SK-N-SH treated with all-trans-retinoic acid at 6 μM for 48 hours (cell line): ENCODE results near the gene SLC6A6.

Source experiments
- ATAC-seq: fragments of 200-7000 bp; cut with Tn5 transposase; 3 replicates; pipeline ENCODE4 v1.9.1; 2020; ENCODE audit warnings: mild to moderate bottlenecking, moderate library complexity
- BACH2 ChIP-seq: fragments of 250-450 bp; sonication (Bioruptor Pico); IDR thresholded peaks from 2 replicates; pipeline ENCODE4 v1.9.0; 2021; ENCODE audit warnings: mild to moderate bottlenecking, borderline replicate concordance
- CREB5 ChIP-seq: fragments of 250-450 bp; sonication (Bioruptor Pico); IDR thresholded peaks from 2 replicates; pipeline ENCODE4 v1.5.1; 2020; ENCODE audit warnings: low read depth, mild to moderate bottlenecking, moderate library complexity
- CSDC2 ChIP-seq: fragments of 250-450 bp; sonication (Bioruptor Pico); IDR thresholded peaks from 2 replicates; pipeline ENCODE4 v1.5.0; 2020; ENCODE audit warnings: mild to moderate bottlenecking, moderate library complexity
- CSRNP3 ChIP-seq: fragments of 250-450 bp; sonication (Bioruptor Pico); IDR thresholded peaks from 2 replicates; pipeline ENCODE4 v1.5.1; 2021; ENCODE audit warnings: mild to moderate bottlenecking, moderate library complexity
- ESRRG ChIP-seq: fragments of 250-450 bp; sonication (Bioruptor Pico); IDR thresholded peaks from 2 replicates; pipeline ENCODE4 v1.6.1; 2021; ENCODE audit warnings: mild to moderate bottlenecking
- GLIS3 ChIP-seq: fragments of 250-450 bp; sonication (Bioruptor Pico); IDR thresholded peaks from 2 replicates; pipeline ENCODE4 v1.5.0; 2020; ENCODE audit warnings: mild to moderate bottlenecking, moderate library complexity
- ISL1 ChIP-seq: fragments of 250-450 bp; sonication (Bioruptor Pico); IDR thresholded peaks from 2 replicates; pipeline ENCODE4 v2.1.2; 2022; ENCODE audit warnings: mild to moderate bottlenecking, moderate library complexity
- OSR1 ChIP-seq: fragments of 250-450 bp; sonication (Bioruptor Pico); IDR thresholded peaks from 2 replicates; pipeline ENCODE4 v1.8.0; 2022; ENCODE audit warnings: moderate library complexity, mild to moderate bottlenecking, inconsistent platforms
- POU6F1 ChIP-seq: fragments of 250-450 bp; sonication (Bioruptor Pico); IDR thresholded peaks from 2 replicates; pipeline ENCODE4 v1.8.0; 2021; ENCODE audit warnings: low read depth, mild to moderate bottlenecking, moderate library complexity, borderline replicate concordance
- PPARA ChIP-seq: fragments of 250-450 bp; sonication (Bioruptor Pico); IDR thresholded peaks from 2 replicates; pipeline ENCODE4 v1.5.0; 2020; ENCODE audit warnings: mild to moderate bottlenecking, borderline replicate concordance
- TCF4 ChIP-seq: fragments of 250-450 bp; sonication (Bioruptor Pico); IDR thresholded peaks from 2 replicates; pipeline ENCODE4 v1.8.0; 2021; ENCODE audit warnings: mild to moderate bottlenecking, moderate library complexity, borderline replicate concordance
- TOX ChIP-seq: fragments of 250-450 bp; sonication (Bioruptor Pico); IDR thresholded peaks from 2 replicates; pipeline ENCODE4 v1.8.0; 2021; ENCODE audit warnings: mild to moderate bottlenecking, moderate library complexity, borderline replicate concordance
- TSHZ2 ChIP-seq: fragments of 250-450 bp; sonication (Bioruptor Pico); IDR thresholded peaks from 2 replicates; pipeline ENCODE4 v1.5.0; 2020; ENCODE audit warnings: mild to moderate bottlenecking, moderate library complexity
- ZC3H10 ChIP-seq: fragments of 250-450 bp; sonication (Bioruptor Pico); IDR thresholded peaks from 2 replicates; pipeline ENCODE4 v1.5.1; 2021; ENCODE audit warnings: mild to moderate bottlenecking, moderate library complexity
- ZFP3 ChIP-seq: fragments of 250-450 bp; sonication (Bioruptor Pico); IDR thresholded peaks from 2 replicates; pipeline ENCODE4 v1.5.0; 2020; ENCODE audit warnings: mild to moderate bottlenecking, moderate library complexity
- ZFP30 ChIP-seq: fragments of 450-650 bp; formaldehyde crosslinking; IDR thresholded peaks from 2 replicates; pipeline ENCODE4 v1.5.0; 2022; ENCODE audit warnings: mild to moderate bottlenecking, moderate library complexity
- ZNF565 ChIP-seq: fragments of 450-650 bp; formaldehyde crosslinking; conservative IDR thresholded peaks from 2 replicates; pipeline ENCODE4 v1.5.0; 2020; ENCODE audit warnings: low read depth, mild to moderate bottlenecking, moderate library complexity
- ZNF70 ChIP-seq: fragments of 450-650 bp; formaldehyde crosslinking; IDR thresholded peaks from 2 replicates; pipeline ENCODE4 v1.5.0; 2020; ENCODE audit warnings: mild to moderate bottlenecking, moderate library complexity
- ZNF8 ChIP-seq: fragments of 450-650 bp; formaldehyde crosslinking; IDR thresholded peaks from 2 replicates; pipeline ENCODE4 v1.5.0; 2020; ENCODE audit warnings: mild to moderate bottlenecking, moderate library complexity

The SLC6A6 gene

GRCh38 chr3:14431917-14432834, 29.8 kb downstream of the SLC6A6 start:
- ATAC-seq: peak; percentile 78
- TF ChIP-seq TSHZ2 (CRISPR knock-in tag): no peak
- no peak for TF ChIP-seq ISL1 (CRISPR knock-in tag)
- TF ChIP-seq TCF4 (CRISPR knock-in tag): no peak
- TF ChIP-seq TOX (CRISPR knock-in tag): no peak
- no peak for TF ChIP-seq OSR1 (CRISPR knock-in tag)
- TF ChIP-seq BACH2 (CRISPR knock-in tag): no peak
- TF ChIP-seq ZFP3 (CRISPR knock-in tag): no peak
- TF ChIP-seq ESRRG (CRISPR knock-in tag): no peak
- no peak for TF ChIP-seq PPARA
- no peak for TF ChIP-seq CSRNP3 (CRISPR knock-in tag)
- no peak for TF ChIP-seq ZNF565 (CRISPR knock-in tag)
- no peak for TF ChIP-seq ZNF70 (CRISPR knock-in tag)
- TF ChIP-seq ZFP30 (CRISPR knock-in tag): no peak
- TF ChIP-seq POU6F1 (CRISPR knock-in tag): no peak
- TF ChIP-seq ZNF8 (CRISPR knock-in tag): no peak
- TF ChIP-seq, all 23 proteins: peak for 0

- TF ChIP-seq ZFP30 (CRISPR knock-in tag) (no peak), TOX (CRISPR knock-in tag) (no peak), CSRNP3 (CRISPR knock-in tag) (no peak), GLIS3 (no peak), TCF4 (CRISPR knock-in tag) (no peak), ISL1 (CRISPR knock-in tag) (no peak), CREB5 (CRISPR knock-in tag) (no peak), TSHZ2 (CRISPR knock-in tag) (no peak), CSDC2 (no peak), ZNF565 (CRISPR knock-in tag) (no peak), ZC3H10 (CRISPR knock-in tag) (no peak), ZNF8 (CRISPR knock-in tag) (no peak), ZNF70 (CRISPR knock-in tag) (no peak), ZFP3 (CRISPR knock-in tag) (no peak), PPARA (no peak), BACH2 (CRISPR knock-in tag) (no peak)
- no peak for ATAC-seq
Measured at GRCh38 chr3:14433106-14433505, 30.7 kb downstream of the SLC6A6 start.
